Measurements from ENCODE around the gene ATP6V1E1.

The ATP6V1E1 gene

DNA sequence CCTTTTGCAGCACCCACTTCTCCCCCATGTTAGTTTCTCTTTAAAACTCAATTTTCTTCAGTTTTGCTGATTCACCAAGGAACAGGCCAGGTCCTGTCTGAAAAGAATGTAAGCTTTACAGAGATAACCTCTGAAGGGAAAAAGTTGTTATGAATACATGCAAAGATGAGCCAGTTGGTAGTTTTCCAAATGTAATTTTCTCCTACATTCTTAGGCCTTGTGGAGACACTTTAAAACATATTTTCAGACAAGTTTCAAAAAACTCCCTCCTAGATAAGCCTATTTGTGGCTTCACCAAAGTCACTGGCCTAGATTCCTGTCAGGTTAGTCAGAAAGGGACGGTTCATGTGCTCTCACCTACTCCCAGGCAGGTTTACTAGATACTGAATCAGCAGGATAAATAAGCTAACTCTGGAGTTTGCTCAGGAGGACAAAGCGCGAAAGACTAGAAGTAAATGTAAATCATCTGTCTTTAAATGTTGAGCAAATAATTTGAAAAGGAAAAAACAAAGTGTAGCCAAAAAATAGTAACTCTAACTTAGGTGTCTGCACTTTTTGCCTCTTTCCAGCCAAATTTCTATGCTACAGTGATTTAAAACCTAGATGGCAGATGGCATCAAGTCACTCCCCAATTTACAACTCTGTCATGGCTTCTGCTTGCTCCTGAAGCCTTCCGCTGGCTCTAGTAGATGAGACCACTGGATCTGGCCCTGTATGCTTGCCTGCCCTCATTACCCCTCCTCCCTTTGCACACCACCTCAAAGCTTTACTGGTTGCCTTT lies 4.9 kb upstream of the ATP6V1E1 start:
- no peak for DNase-seq

DNA sequence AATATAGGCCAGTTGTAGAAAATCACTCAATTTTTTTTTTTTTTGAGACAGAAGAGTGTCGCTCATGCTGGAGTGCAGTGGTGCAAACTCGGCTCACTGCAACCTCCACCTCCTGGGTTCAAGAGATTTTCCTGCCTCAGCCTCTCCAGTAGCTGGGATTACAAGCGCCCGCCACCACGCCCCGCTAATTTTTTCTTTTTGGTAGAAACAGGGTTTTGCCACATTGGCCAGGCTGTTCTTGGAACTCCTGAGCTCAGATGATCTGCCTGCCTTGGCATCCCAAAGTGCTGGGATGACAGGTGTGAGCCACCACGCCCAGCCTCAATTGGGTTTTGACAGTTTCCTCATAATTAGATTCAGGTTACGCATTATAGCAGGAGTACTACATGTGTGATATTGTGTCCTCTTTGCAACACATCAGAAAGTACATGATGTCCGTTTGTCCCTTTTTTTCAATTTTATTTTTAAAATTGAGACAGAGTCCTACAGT lies 2.6 kb upstream of the ATP6V1E1 start:
- DNase-seq: no peak

DNA sequence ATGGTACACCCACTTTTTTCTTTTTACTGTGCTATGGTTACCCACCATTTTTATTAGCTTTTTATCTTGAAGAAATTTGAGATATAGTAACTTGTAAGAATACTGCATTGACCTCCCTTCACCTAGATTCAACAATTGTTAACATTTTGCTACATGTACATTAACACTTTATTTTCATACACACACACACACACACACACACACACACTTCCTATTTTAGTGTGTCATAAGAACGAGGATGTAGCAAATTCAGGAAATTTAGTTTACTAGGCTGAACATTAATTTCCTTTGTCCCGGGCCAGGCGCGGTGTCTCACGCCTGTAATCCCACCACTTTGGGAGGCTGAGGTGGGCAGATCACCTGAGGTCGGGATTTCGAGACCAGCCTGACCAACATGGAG lies 1.1 kb upstream of the ATP6V1E1 start:
- no peak for DNase-seq

DNA sequence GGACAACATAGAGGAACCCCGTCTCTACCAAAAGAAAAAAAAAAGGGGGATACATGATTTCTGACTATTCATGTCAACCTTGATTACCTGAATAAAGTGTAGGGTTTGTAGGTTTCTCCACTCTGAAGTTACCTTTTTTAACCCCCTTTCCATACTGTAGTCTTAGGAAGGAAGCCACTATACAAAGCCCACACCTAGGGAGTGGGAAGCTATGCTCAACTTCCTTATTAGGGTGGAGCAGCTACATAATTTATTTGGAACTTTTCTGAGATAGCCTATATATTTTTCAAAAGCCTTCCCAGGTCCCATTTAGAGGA lies 582 bp upstream of the ATP6V1E1 start:
- no peak for DNase-seq

DNA sequence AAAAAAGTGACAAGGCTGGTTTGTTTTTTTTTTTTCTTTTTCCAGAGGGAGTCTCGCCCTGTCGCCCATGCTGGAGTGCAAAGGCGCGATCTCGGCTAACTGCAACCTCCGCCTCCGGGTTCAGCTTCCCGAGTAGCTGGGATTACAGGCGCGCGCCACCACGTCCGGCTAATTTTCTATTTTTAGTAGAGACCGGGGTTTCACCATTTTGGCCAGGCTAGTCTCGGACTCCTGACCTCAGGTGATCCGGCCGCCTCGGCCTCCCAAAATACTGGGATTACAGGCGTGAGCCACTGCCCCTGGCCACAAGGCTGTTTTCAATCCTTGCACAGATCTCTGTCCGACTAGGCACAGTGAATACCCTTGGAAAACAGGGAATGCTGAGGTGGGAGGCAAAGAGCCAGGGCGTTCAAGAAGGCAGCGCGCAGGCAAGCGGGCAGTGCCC lies 566 bp downstream of the ATP6V1E1 start:
- DNase-seq: no peak

DNA sequence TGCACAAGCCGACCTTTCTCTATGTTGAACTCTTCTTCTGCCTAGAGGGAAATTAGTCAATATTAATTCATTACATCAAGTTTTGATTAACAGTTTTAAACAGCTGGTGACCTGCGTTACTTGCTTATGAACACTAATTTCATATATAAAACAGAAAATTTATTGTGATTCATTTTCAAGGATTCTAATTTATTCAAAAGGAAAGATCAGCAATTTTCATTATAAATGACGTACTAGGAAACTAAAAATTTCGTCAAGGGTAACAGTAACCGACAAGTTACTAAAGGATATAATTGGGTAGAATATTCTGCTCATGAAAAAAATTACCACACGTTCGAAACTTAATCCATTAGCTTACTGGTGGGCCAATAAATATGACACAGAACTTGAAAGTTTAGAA lies 15.3 kb downstream of the ATP6V1E1 start:
- DNase-seq: no peak

DNA sequence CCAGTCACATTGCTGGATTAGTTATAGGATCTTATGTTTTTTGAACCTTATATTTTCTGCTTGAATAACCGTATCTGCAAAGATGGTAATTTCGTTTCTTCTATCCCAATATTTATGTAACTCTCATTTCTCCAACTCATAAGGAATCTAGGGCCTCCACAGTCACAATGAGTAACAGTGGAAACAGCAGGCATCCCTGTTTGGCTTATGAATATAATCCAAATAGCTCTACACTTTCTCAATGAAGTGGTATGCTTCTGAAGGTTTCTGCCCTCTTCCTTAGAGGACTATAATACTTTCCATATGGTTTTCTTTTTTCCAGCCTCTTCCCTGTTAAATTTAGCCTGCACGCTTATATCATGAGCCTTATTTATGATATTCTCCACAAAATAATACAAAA lies 16.5 kb downstream of the ATP6V1E1 start:
- DNase-seq: no peak

DNA sequence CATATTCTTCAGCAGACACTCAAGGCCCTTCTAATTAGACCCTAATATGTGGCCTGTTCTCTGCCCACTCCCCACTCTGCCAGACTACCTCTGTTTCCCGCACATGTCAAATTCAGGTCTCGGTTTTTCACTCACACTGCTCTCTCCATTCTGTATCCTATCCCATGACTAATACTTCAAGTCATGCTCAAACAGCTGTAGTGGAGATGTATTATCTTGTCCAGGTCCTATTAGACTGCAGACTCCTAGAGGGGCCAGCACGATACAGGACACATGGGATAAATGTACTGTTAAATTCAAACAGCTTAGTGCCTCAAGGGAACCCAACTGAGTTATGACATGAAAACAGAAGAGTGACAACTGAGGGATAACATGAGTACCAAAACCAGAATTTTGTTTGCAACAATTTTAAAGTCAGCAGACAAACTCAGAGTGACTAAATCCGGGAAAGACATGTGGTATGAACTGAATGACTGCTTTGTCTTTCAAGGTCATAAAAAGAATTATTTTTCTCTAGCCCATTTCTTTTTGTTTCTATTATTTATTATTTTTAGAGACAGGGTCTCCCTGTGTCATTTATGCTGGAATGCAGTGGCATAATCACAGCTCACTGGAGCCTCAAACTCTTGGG lies 20.5 kb downstream of the ATP6V1E1 start:
- no peak for DNase-seq

DNA sequence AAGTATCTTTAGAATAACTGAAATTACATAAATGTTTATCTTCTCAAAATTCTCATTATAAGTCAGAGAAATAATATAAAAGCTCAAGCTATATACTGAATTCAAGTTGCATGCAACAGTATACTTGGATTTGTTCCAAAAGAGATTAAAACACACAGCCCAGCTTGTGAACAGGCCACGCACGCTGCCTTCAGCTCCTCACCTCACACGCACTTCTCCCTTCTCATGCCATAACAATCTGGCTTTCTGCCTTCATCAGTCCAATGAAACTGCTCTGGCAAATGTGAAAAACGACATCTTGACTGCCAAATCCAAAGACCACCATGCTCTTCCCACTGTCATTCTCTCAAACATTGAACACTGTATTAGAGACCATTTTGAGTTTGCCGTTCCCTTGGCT lies 22.1 kb downstream of the ATP6V1E1 start:
- DNase-seq: peak in 1 of 2 experiments; percentile 8

DNA sequence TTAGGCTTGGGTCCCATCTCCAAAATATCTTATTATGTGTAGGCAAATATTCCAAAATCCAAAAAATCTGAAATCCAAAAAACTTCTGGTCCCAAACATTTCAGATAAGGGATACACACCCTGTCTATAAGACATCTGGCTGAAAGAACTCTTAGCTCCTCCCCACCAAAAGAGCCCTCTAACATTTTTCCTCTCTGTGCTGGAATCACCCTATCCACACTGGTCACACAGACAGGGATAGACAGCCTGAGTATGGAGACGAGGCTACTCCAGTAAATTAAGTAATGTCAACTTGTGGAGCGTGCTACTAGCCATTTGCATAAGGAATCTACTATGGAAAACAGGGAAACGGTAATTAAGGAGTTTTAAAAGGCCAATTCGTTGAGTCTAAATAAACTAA lies 24.9 kb downstream of the ATP6V1E1 start:
- DNase-seq: no peak

DNA sequence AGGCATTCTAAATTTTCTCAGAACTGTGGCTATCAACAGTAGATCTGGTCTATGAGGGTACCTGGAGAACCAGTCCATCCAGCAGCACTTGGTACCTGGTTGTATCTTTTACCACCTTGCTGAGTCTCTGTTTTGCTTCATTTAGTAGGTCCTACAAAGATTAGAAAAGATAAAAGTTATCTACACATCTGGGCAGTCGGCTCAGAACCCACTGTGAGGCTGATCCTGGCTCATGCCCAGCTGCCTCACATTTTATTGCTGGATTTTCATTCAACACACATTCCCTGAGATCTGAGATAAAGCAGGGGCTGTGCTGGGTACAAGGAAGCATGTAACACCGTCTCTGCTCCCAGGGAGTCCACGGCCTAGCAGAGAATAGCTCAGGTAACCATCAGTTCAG lies 27.5 kb downstream of the ATP6V1E1 start:
- no peak for DNase-seq

DNA sequence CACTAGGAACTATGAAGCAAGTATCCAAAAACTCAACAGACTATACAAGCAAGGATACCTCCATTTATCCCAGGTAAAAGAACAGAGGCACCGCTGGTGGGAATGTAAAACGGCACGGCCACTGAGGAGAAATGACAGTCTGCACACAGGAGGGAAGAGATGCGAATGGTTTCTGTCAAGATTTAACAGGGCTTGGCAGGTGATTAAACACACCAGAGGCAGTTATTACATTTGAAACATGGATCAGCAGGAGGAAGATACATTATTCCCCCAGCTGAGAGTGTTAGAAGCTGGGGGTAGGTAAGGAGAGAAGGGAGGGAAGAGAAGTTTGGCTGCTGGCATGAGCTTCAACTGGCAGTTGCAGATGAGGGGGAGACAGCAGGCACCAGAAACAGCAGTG lies 30.2 kb downstream of the ATP6V1E1 start:
- no peak for DNase-seq

DNA sequence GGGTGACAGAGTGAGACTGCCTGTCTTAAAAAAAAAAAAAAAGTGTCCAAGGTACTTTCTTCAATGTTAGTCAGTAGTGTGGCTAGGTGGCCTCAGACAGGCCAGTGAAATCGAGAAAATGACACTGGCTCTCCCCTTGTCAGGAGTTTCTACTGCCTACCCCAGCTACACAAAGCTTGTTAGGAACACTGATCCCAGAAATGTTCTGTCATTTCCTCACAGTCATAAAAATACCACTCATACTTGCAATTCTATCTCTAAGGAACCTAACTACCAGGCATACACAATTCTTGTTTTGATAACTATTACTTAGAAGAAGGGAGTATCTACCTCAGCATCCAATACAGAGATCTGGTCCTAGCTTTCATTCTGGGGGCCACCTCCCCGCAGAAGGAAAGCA lies 31.3 kb downstream of the ATP6V1E1 start:
- DNase-seq: no peak

DNA sequence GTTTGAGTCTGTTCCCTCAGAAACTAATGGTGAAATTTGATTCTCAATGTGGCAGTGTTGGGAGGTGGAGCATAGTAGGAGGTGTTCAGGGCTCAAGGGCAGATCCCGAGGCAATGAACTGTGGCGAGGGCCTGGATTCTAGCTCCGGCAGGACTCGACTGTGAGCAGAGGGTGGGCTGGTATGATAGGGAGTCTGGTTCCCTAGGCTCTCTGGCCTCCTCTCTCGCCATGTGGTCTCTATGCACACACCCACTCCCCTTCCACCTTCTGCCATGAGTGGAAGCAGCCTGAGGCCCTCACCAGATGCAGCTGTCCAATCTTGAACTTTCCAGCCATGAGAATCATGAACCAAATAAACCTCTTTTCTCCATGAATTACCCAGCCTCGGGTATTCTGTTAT lies 32.3 kb downstream of the ATP6V1E1 start:
- no peak for DNase-seq

DNA sequence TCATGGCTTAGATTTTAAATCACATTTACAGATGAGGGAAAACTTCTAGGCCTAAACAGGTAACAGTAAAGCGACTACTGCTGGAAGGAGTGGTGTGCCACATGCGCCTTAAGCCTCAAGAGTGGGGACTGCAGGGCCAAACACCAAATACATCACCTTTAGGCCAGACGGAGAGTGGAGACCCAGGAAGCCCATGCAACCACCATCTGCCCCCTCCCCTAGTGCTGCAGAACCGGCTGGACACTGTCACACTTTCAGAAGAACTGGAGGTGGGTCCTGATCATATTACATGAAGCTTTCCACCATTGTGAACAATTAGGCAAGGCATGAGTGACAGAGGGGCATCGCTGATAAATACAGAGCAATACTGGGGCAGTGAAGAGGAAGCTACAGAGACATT lies 36.3 kb downstream of the ATP6V1E1 start:
- no peak for DNase-seq

DNA sequence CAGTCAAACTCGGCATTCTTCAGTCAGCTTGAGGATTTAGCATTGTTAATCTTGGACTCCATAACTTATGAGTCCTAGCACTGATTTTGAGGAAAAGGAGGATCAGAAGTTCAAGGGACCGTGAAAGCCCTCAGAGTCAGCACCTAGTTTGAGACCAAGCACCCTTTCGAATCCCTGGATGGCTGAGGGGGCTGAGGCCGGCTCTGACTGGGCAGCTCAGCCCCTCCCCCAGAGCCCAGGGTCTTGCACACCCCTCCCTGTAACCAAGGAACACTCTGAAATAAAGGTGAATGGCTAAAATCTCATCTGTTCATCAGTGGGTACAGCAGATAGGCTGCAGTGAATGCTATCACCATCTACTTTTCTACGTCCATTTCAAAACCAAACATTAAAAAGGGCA lies 38.0 kb downstream of the ATP6V1E1 start:
- no peak for DNase-seq

DNA sequence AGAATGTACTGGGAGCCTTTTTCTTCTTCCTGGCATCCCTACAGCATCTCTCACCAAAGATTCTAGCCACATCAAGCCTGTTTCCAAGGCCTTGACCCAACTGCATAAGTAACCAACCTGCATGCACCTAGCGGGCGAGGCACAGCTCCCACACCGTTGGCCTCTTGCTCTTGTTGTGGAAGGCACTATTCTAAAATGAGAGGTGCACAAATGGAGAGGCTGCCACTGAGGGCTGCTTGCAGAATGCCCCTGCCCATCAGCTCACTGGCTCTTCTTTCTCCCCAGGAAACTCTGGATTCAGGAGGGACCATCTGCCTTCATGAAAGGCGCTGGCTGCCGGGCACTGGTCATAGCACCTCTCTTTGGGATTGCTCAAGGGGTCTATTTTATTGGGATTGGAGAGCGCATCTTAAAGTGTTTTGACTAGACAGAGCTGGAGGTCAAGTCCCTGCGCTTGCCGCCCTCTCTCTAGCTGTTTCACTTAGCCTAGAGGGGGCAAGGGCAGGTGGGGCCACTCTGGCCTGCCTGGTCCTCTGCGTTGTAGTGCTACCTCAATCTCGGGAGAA lies 38.7 kb downstream of the ATP6V1E1 start:
- no peak for DNase-seq

DNA sequence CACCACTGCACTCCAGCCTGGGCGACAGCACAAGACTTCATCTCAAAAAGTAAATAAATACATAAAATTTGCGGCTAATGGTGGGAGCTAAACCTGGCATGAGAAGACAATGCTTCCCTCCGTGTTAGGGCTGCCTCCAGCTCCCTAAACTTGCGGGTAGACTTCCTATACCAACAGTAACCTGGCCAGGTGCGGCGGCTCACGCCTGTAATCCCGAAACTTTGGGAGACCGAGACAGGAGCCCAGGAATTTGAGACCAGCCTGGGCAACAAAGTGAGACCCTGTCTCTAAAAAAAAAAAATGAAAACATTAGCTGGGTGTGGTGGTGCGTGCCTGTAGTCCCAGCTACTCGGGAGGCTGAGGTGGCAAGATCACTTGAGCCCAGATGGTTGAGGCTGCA lies 39.9 kb downstream of the ATP6V1E1 start:
- no peak for DNase-seq

DNA sequence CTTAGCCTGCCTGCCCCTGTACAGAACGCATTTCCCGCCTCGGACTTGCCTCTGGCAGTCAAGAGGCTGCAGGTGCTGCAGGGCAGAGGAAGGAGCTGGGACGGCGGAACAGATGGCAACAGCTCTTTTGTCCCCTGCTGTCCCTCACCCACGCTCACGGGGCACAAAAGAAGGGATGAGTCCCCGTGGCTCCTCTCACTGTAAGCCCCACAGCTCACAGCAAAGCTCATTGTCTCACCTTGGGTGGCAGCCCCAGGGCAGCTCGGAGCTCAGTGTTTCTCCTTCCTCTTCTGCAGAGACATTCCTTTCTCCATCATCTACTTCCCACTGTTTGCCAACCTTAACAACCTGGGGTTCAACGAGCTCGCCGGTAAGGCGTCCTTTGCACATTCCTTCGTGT lies 40.9 kb downstream of the ATP6V1E1 start:
- DNase-seq: no peak

DNA sequence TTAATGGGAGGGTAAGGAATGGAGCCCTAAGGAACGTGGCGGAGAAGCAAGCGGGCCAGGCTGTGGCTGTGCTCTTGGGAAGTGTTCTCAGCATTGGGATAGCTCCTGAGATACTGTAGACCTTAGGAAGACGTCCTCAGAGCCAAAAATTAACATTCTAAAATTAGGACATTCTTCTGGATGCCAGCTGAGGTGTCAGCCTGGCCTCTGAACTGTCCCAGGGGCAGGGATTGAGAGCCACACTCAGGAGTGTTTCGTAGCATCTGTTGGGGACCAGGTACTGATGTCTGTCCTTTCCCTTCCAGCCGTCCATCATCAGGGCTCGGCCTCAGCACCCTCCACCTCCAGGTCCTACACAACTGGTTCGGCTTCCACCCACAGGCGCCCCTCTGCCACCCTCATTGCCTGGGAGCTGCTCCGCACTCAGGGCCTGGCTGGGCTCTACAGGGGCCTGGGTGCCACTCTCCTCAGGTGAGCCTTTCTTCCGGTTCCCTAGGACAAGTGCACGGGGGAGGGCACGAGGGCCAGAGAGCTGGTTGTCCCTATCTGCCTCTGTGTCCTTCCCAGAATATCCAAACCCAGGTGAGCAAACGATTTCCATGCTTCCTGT lies 41.6 kb downstream of the ATP6V1E1 start:
- no peak for DNase-seq

DNA sequence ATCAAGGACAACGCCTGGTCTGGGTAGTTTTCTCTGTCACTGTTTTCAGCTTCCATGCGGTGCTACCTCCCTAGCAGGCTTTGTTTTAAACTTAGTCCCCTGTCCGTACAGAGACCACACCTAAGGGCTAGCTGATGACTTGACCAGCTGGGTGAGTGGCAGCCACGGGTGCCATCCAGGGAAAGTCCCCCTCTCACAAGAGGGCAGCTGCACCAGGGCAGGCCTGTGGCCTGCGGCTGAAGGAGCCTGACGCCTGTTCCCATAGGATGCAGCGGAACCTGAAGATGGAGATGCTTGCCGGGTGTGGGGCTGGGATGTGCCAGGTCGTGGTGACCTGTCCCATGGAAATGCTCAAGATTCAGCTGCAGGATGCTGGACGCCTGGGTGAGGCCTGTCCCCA lies 45.4 kb downstream of the ATP6V1E1 start:
- DNase-seq: no peak

DNA sequence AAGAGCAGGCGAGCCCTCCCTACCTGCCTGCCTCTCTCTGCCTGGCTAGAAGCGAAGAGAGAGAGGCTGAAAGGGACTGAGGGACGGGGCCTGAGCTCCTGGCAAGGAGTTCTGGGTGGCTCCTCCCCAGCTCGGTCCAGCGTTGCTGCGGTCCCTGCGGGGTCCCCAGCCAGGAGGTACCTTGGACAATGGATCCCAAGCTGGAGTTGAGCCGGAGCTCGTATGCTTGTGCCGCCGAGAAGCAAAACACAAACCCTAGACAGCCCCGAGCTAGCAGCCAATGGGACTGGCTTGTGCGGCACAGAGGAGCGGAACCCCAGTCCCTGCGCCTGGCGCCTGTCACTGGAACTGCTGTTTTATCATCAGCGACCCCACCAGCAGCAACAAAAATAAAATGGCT lies 46.9 kb downstream of the ATP6V1E1 start:
- DNase-seq: no peak

DNA sequence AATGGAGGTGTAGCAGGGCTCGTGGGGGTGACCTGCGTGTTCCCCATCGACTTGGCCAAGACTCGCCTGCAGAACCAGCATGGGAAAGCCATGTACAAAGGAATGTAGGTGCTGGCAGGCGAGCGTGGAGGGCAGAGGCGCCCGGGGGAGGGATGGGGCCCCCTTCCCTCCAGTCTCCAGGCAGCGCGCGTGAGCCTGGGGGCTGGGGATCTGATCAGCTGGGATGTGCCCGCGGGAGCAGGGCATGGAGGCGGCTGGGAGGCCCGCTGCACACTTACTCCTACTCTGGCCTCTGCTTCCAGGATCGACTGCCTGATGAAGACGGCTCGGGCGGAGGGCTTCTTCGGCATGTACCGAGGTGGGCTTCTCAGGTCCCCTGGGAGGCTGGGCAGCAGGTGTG lies 47.5 kb downstream of the ATP6V1E1 start:
- DNase-seq: no peak

DNA sequence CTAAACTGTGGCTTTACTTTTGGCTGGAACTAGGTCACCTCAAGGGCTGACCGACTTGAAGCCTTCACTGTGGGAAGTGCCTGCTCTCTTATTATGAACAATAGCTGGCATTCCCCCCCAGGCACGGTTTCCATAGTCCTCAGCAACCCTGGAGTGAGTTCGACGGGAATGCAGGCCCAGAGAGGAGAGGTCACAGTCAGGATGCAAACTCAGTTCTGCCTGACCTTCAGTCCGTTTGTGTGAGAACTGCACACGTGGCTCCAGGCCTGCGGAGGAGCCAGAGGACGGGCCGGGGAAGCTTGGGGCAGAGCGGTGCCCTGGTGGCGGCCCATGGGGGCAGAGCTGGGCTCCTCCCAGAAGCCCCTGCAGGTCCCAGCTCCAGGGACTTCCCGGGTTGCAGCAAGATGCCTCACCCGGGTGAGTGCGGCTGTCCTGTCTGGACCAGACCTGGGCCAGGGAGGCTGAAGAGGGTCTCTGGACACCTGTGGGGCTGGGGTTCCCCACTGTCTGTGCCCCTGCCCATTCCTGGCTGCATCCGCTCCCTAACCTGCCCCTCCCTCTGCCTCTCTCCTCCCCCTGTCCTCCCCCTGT lies 48.0 kb downstream of the ATP6V1E1 start:
- DNase-seq: no peak

All from NCI-H446 (cell line).